ENCODE measurements around the gene ARHGAP36.
A peak's percentile ranks its signal among the peaks of the same experiment; 100 is the strongest.

ARHGAP36 gene

GRCh38 chrX:131058136-131058868 lies at the start of gene ARHGAP36:
Gene ARHGAP36 (plus strand): TSS chrX:131058346. CDS start chrX:131081666, 23,320 bp downstream.
- DNase-seq = no peak

- DNase-seq = no peak
Observed at GRCh38 chrX:131010186-131010585, 48.0 kb upstream of the ARHGAP36 start.

- DNase-seq = no peak
Observed at GRCh38 chrX:131025336-131025735, 32.8 kb upstream of the ARHGAP36 start.

GRCh38 chrX:131032354-131033230 lies 25.6 kb upstream of the ARHGAP36 start:
- no peak for DNase-seq

GRCh38 chrX:131034063-131034462 lies 24.1 kb upstream of the ARHGAP36 start:
- no peak for DNase-seq

- DNase-seq = no peak
Observed at GRCh38 chrX:131040781-131041180, 17.4 kb upstream of the ARHGAP36 start.

GRCh38 chrX:131041667-131042066 lies 16.5 kb upstream of the ARHGAP36 start:
- DNase-seq = no peak

- no peak for DNase-seq
Observed at GRCh38 chrX:131045726-131046125, 12.4 kb upstream of the ARHGAP36 start.

- no peak for DNase-seq
Observed at GRCh38 chrX:131046596-131046995, 11.6 kb upstream of the ARHGAP36 start.

- no peak for DNase-seq
Observed at GRCh38 chrX:131047180-131047579, 11.0 kb upstream of the ARHGAP36 start.

- no peak for DNase-seq
Observed at GRCh38 chrX:131053076-131053475, 5.1 kb upstream of the ARHGAP36 start.

- no peak for DNase-seq
Observed at GRCh38 chrX:131054906-131055305, 3.2 kb upstream of the ARHGAP36 start.

- no peak for DNase-seq
Observed at GRCh38 chrX:131057706-131058105, 440 bp upstream of the ARHGAP36 start.

- no peak for DNase-seq
Observed at GRCh38 chrX:131059246-131059645, 1.1 kb downstream of the ARHGAP36 start.

GRCh38 chrX:131060147-131060546 lies 2.0 kb downstream of the ARHGAP36 start:
- DNase-seq = no peak

GRCh38 chrX:131061306-131061705 lies 3.2 kb downstream of the ARHGAP36 start:
- DNase-seq = no peak

GRCh38 chrX:131063613-131064012 lies 5.5 kb downstream of the ARHGAP36 start:
- DNase-seq = no peak

GRCh38 chrX:131066237-131066636 lies 8.1 kb downstream of the ARHGAP36 start:
- DNase-seq = no peak

- no peak for DNase-seq
Observed at GRCh38 chrX:131067216-131067615, 9.1 kb downstream of the ARHGAP36 start.

GRCh38 chrX:131067846-131068745 lies 9.9 kb downstream of the ARHGAP36 start:
- DNase-seq = no peak

- peak; percentile 32 for DNase-seq
Observed at GRCh38 chrX:131068945-131069719, 11.0 kb downstream of the ARHGAP36 start.

Data from 8988T (cell line).